Endothelial cell of umbilical vein (primary cell): Measurements from ENCODE around the gene TRIML2. TPM values are rescaled to one million over a fixed set of nuclear protein-coding genes. Genes with fewer than 3 reads are reported as not detected.

Experiments
- BruUV-seq: library from RNA; stranded (reverse); fragments of 400-500 nt; replicated peaks from 2 replicates; lab custom pipeline; 2021; lab: Mats Ljungman, UMichigan
- CTCF ChIA-PET: fragments of 300-600, 350-600 bp; sonication (Branson Sonifier 250); formaldehyde crosslinking; loops from one replicate; lab custom pipeline; 2021; ENCODE audit warnings: antibody characterized with exemption, inconsistent platforms; lab: Charles Lee
- POLR2A ChIA-PET: fragments of 300-600, 350-600 bp; sonication (Branson Sonifier 250); formaldehyde crosslinking; loops from one replicate; lab custom pipeline; 2021; ENCODE audit warnings: antibody characterized with exemption, inconsistent platforms; lab: Charles Lee
- DNase-seq: peaks from one replicate; pipeline ENCODE4 v3.0.0-alpha.2; 2011; ENCODE audit warnings: low read depth, low spot score
- FAIRE-seq: peaks from 2 replicates; lab custom pipeline; 2011; peaks lifted over from hg19 to GRCh38; lab: Jason Lieb, UNC
- H2AFZ ChIP-seq: 2 replicates; pipeline ENCODE4 v1.6.0; 2012; ENCODE audit warnings: low read depth, low read length, control low read depth, inconsistent platforms
- H3K27ac ChIP-seq: 2 replicates; pipeline ENCODE4 v1.5.1; 2011; ENCODE audit warnings: low read depth, mild to moderate bottlenecking, control low read depth, low read length, moderate library complexity; ENCODE audit not compliant: insufficient read depth
- H3K27me3 ChIP-seq, 2 experiments: 2 replicates each; pipeline versions ENCODE4 v1.6.0 to v1.6.1; 2011; ENCODE audit warnings: low read length in 2 of 2, mixed read lengths in 1 of 2; ENCODE audit not compliant: control insufficient read depth in 2 of 2, insufficient read depth in 2 of 2
- H3K36me3 ChIP-seq, 2 experiments: 2 replicates in 1 of 2; 3 replicates in 1 of 2; pipeline ENCODE4 v1.5.1; 2011; ENCODE audit warnings: low read length in 2 of 2, mild to moderate bottlenecking in 1 of 2, moderate library complexity in 1 of 2; ENCODE audit not compliant: control insufficient read depth in 2 of 2, insufficient read depth in 2 of 2; ENCODE audit errors: extremely low read depth in 1 of 2
- H3K4me1 ChIP-seq: 3 replicates; pipeline ENCODE4 v1.5.1; 2011; ENCODE audit warnings: mild to moderate bottlenecking, low read length; ENCODE audit not compliant: control insufficient read depth, insufficient read depth; ENCODE audit errors: extremely low read depth
- H3K4me2 ChIP-seq: 2 replicates; pipeline ENCODE4 v1.6.1; 2011; ENCODE audit warnings: low read length, control low read depth, mixed read lengths; ENCODE audit not compliant: insufficient read depth
- H3K4me3 ChIP-seq, 3 experiments: fragments of 200-600 bp in 1 of 3; sonication (generic), shearing (Covaris generic) in 1 of 3; replicated peaks in 1 of 3; 2 replicates each; pipeline ENCODE4 v1.5.1; 2011 to 2016; ENCODE audit warnings: control low read depth in 3 of 3, low read length in 3 of 3, mild to moderate bottlenecking in 2 of 3, inconsistent platforms in 1 of 3, low read depth in 1 of 3, moderate library complexity in 1 of 3; ENCODE audit not compliant: insufficient read depth in 1 of 3
- H3K79me2 ChIP-seq: 2 replicates; pipeline ENCODE4 v1.6.0; 2012; ENCODE audit warnings: low read length, inconsistent platforms; ENCODE audit not compliant: control insufficient read depth, insufficient read depth
- H3K9ac ChIP-seq: replicated peaks from 2 replicates; pipeline ENCODE3; 2011; ENCODE audit warnings: low read length, control low read depth; ENCODE audit not compliant: insufficient read depth; ENCODE audit errors: extremely low read depth
- H3K9me1 ChIP-seq: replicated peaks from 3 replicates; pipeline ENCODE4 v1.6.0; 2011; ENCODE audit warnings: mild to moderate bottlenecking, low read length; ENCODE audit not compliant: control insufficient read depth, insufficient read depth; ENCODE audit errors: extremely low read depth
- H3K9me3 ChIP-seq: replicated peaks from 2 replicates; pipeline ENCODE4 v1.5.1; 2012; ENCODE audit warnings: low read length, inconsistent platforms; ENCODE audit not compliant: control insufficient read depth, insufficient read depth
- H4K20me1 ChIP-seq: replicated peaks from 2 replicates; pipeline ENCODE3; 2011; ENCODE audit warnings: mild to moderate bottlenecking, low read length; ENCODE audit not compliant: control insufficient read depth, insufficient read depth; ENCODE audit errors: extremely low read depth
- FOS ChIP-seq: IDR thresholded peaks from 2 replicates; pipeline ENCODE4 v1.6.1; 2011; ENCODE audit warnings: mild to moderate bottlenecking, low read length, moderate library complexity, borderline replicate concordance; ENCODE audit not compliant: insufficient read depth
- JUN ChIP-seq: IDR thresholded peaks from 2 replicates; pipeline ENCODE4 v1.6.1; 2011; ENCODE audit warnings: borderline replicate concordance, low read depth; ENCODE audit not compliant: insufficient read length, insufficient read depth
- MYC ChIP-seq: IDR thresholded peaks from one replicate; pipeline ENCODE4 v1.6.1; 2011; ENCODE audit warnings: mild to moderate bottlenecking, low read depth, low read length
- POLR2A ChIP-seq: IDR thresholded peaks from 2 replicates; pipeline ENCODE4 v1.6.1; 2012; ENCODE audit warnings: low read depth, mild to moderate bottlenecking, control low read depth, low read length
- POLR2AphosphoS5 ChIP-seq: IDR thresholded peaks from 2 replicates; pipeline ENCODE4 v1.6.1; 2012; ENCODE audit warnings: low read depth, mild to moderate bottlenecking, control low read depth, low read length, moderate library complexity; ENCODE audit not compliant: insufficient read depth
- dilution Hi-C: fragments of 300-500 bp; cut with MboI; formaldehyde crosslinking; loops from one replicate; pipeline ENCODE4 v1.15.0; 2019; ENCODE audit warnings: low sequenced_read_pairs; ENCODE audit not compliant: extremely low pct_ligation_motif_present
- intact Hi-C: fragments of 100-400 bp; cut with micrococcal nuclease; formaldehyde crosslinking; loops from one replicate; pipeline ENCODE4 v1.10.0; 2022
- polyA plus RNA-seq, 4 experiments: library from polyadenylated mRNA; depleted of rRNA in 3 of 4; stranded (reverse) in 3 of 4; unstranded in 1 of 4; fragments of >200 nt; gene quantifications; 2 replicates each; pipeline versions ENCODE4 v1.2.1 to v1.2.3, GENCODE V29; 2011 to 2012; ENCODE audit warnings: missing spikeins in 1 of 4
- total RNA-seq: library from RNA; stranded (reverse); gene quantifications from 2 replicates; pipeline ENCODE4 v1.2.3, GENCODE V29; 2021

Gene TRIML2
- total and polyA plus RNA-seq, 2 donors (not counting 3 experiments of a cell fraction or from before 2014, with no cell fraction given), result 0.15 TPM; not detected in 1

DNA sequence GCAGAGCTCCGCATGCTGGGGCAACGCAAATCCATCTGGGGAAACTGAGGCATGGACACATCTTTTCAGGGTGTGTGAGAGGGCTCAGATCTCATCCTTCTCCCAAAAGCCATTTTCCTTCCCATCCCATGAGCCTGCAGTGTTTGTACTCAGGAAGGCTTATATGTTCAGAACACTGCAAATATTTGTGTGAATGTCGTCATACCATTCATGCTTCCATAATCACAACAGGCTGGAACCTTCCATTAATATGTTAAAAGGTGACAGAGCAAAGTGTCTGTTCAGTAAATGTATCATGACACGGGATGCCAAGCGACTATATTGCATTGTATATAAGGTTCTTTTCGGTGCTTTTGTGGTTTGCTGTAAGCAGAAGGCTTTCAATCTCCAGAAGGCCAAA lies 38.4 kb upstream of the TRIML2 start:
- no peak for TF ChIP-seq FOS
- no peaks in the 10 kb centered on the region for H4K20me1 ChIP-seq
- H3K4me2 ChIP-seq, result no peak overlapping the region
- no peak overlapping the region for H2AFZ ChIP-seq
- dilution Hi-C loops, result no loop called here
- H3K9me1 ChIP-seq, result no peaks in the 10 kb centered on the region
- no peak overlapping the region for H3K9ac ChIP-seq
- peaks cover 3% of the 10 kb centered on the region for H3K9me3 ChIP-seq
- H3K27ac ChIP-seq, result no peak overlapping the region
- no peak overlapping the region for H3K4me3 ChIP-seq
- no peaks in the 10 kb centered on the region for H3K36me3 ChIP-seq
- BruUV-seq, result no TSS peak
- no peaks in the 10 kb centered on the region for H3K27me3 ChIP-seq
- POLR2A ChIA-PET, result no interaction called here
- no peak for FAIRE-seq
- H3K79me2 ChIP-seq, result no peaks in the 10 kb centered on the region
- DNase-seq, result no peak
- intact Hi-C loops, result no loop called here
- CTCF ChIA-PET, result no interaction called here
- no peaks in the 10 kb centered on the region for H3K4me1 ChIP-seq

DNA sequence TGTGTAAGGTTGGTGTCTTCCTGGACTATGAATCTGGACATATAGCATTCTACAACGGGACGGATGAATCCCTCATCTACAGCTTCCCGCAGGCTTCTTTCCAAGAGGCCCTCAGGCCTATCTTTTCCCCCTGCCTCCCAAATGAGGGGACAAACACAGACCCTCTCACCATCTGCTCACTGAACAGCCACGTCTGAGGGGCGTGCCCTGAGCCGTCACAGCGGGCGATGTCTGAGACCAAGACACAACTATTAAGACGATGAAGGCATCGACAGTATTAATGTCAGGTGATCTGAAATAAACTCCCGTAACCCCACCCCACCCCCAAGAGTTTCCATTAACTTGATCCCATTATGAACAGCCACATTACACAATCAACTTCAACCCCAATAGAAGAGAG lies 37.8 kb upstream of the TRIML2 start:
- no peaks in the 10 kb centered on the region for H3K9me1 ChIP-seq
- H4K20me1 ChIP-seq, result no peaks in the 10 kb centered on the region
- ChIA-PET POLR2A (no interaction called here), CTCF (no interaction called here)
- H3K9me3 ChIP-seq, result peaks cover 4% of the 10 kb centered on the region
- DNase-seq, result no peak
- no TSS peak for BruUV-seq
- H3K9ac ChIP-seq, result no peak overlapping the region
- no peaks in the 10 kb centered on the region for H3K4me1 ChIP-seq
- intact Hi-C loops (no loop called here), dilution Hi-C loops (no loop called here)
- TF ChIP-seq POLR2A (no peak), JUN (no peak), POLR2AphosphoS5 (no peak), MYC (no peak)
- H3K36me3 ChIP-seq, result no peaks in the 10 kb centered on the region
- H3K27ac ChIP-seq, result no peak overlapping the region
- H3K4me2 ChIP-seq, result no peak overlapping the region
- no peaks in the 10 kb centered on the region for H3K27me3 ChIP-seq
- no peak for FAIRE-seq
- no peak overlapping the region for H2AFZ ChIP-seq
- no peak overlapping the region for H3K4me3 ChIP-seq
- H3K79me2 ChIP-seq, result no peaks in the 10 kb centered on the region
